ENCODE measurements around the gene MTSS2. TPM values are rescaled to one million over a fixed set of nuclear protein-coding genes. Genes with fewer than 3 reads are reported as not detected.

MTSS2 gene
- total RNA-seq, 4 donors from 2014 or later: 3.4 to 31.1 (median 8.5) TPM

GRCh38 chr16:70670175-70670574 lies 15.7 kb downstream of the MTSS2 start:
- no peak for TF ChIP-seq CTCF (IDR thresholded peaks at IDR 0.05; ENCODE audit: low read depth)

- no peak for TF ChIP-seq CTCF (IDR thresholded peaks at IDR 0.05; ENCODE audit: low read depth)
These were observed 19.8 kb downstream of the MTSS2 start for GRCh38 chr16:70665806-70666735.

GRCh38 chr16:70665113-70665694 lies 20.6 kb downstream of the MTSS2 start:
- TF ChIP-seq CTCF (IDR thresholded peaks at IDR 0.05; ENCODE audit: low read depth): no peak

- TF ChIP-seq CTCF (IDR thresholded peaks at IDR 0.05; ENCODE audit: low read depth): no peak
These were observed 21.3 kb downstream of the MTSS2 start for GRCh38 chr16:70664325-70665112.

- no peak for TF ChIP-seq CTCF (IDR thresholded peaks at IDR 0.05; ENCODE audit: low read depth)
These were observed 22.1 kb downstream of the MTSS2 start for GRCh38 chr16:70663524-70664324.

- no peak for TF ChIP-seq CTCF (IDR thresholded peaks at IDR 0.05; ENCODE audit: low read depth)
These were observed 22.8 kb downstream of the MTSS2 start for GRCh38 chr16:70662991-70663523.
